ENCODE results near the gene SLC9A6. TPM values are rescaled to one million over a fixed set of nuclear protein-coding genes. Genes with fewer than 3 reads are reported as not detected.
A peak's percentile ranks its signal among the peaks of the same experiment; 100 is the strongest.

Gene SLC9A6
- total and polyA plus RNA-seq, 2 donors (not counting 3 experiments of a cell fraction or from before 2014, with no cell fraction given): 8.1 to 15.5 TPM

DNA sequence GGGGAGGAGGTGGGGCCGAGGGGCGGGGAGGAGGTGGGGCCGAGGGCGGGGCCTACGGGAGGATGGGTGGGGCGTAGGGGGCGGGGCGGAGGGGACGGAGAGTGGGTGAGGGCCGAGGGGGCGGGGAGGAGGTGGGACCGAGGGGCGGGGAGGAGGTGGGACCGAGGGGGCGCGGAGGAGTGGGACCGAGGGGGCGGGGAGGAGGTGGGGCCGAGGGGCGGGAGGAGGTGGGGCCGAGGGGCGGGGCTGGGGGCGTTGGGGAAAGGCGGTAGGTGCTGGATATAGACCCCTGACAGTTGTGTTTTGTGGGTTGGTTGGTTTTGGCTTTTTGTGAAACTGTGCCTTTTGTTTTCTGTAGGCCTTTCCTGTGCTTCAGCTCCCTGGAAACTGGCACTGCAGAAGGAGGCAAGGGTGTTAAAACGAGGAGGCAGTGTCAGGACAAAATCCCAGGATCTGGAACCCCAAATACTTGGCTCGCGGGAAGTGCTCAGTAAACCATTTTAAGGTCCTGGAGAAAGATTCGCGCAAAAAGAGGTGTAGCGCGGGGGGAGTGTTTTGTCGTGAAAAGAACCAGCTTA, 10.9 kb upstream of the SLC9A6 start:
- intact Hi-C loops (cut with micrococcal nuclease) (no loop called here), dilution Hi-C loops (cut with MboI; ENCODE audit: extremely low pct_ligation_motif_present, low sequenced_read_pairs) (no loop called here)
- H3K9me3 ChIP-seq (replicated peaks; ENCODE audit: control insufficient read depth, insufficient read depth, low read length): no peaks in the 10 kb centered on the region
- peak; percentile 18 for DNase-seq (ENCODE audit: low read depth, low spot score)
- H3K4me2 ChIP-seq (ENCODE audit: insufficient read depth, low read length): peak overlapping the region; percentile 47
- no peak overlapping the region for H3K27ac ChIP-seq (ENCODE audit: insufficient read depth, low read depth, low read length)
- peaks cover 10% of the 10 kb centered on the region for H3K4me1 ChIP-seq (ENCODE audit: control insufficient read depth, extremely low read depth, insufficient read depth, low read length)
- POLR2A ChIA-PET: interaction anchor here (1.5 kb wide), 1 partner anchor 15 kb away, joined by 3 read pairs; no protein-coding TSS in a partner anchor
- H3K27me3 ChIP-seq (ENCODE audit: control insufficient read depth in 2 of 2, insufficient read depth in 2 of 2, low read length in 2 of 2): no peaks in the 10 kb centered on the region
- H3K9me1 ChIP-seq (replicated peaks; ENCODE audit: control insufficient read depth, extremely low read depth, insufficient read depth, low read length): no peaks in the 10 kb centered on the region
- FAIRE-seq: no peak
- peak overlapping the region; percentile 9 for H3K9ac ChIP-seq (replicated peaks; ENCODE audit: extremely low read depth, insufficient read depth, low read length)
- no TSS peak for BruUV-seq (replicated peaks)
- H3K36me3 ChIP-seq (ENCODE audit: control insufficient read depth in 2 of 2, extremely low read depth in 1 of 2, insufficient read depth in 2 of 2, low read length in 2 of 2): no peaks in the 10 kb centered on the region
- TF ChIP-seq POLR2A (IDR thresholded peaks at IDR 0.05; ENCODE audit: low read depth, low read length) (no peak), EZH2 (IDR thresholded peaks at IDR 0.05; ENCODE audit: borderline replicate concordance, low read depth, low read length, severe bottlenecking) (no peak), GATA2 (IDR thresholded peaks at IDR 0.05; ENCODE audit: insufficient read depth, insufficient read length, low read depth, low read length) (no peak), POLR2AphosphoS5 (IDR thresholded peaks at IDR 0.05; ENCODE audit: insufficient read depth, low read depth, low read length) (no peak), FOS (IDR thresholded peaks at IDR 0.05; ENCODE audit: borderline replicate concordance, insufficient read depth, low read length) (no peak), MYC (IDR thresholded peaks at IDR 0.05; ENCODE audit: low read depth, low read length) (no peak)
- TF ChIP-seq, protein P1, sequence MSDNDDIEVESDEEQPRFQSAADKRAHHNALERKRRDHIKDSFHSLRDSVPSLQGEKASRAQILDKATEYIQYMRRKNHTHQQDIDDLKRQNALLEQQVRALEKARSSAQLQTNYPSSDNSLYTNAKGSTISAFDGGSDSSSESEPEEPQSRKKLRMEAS (IDR thresholded peaks at IDR 0.05; ENCODE audit: insufficient read depth, insufficient read length): no peak
- TF ChIP-seq, protein P2, sequence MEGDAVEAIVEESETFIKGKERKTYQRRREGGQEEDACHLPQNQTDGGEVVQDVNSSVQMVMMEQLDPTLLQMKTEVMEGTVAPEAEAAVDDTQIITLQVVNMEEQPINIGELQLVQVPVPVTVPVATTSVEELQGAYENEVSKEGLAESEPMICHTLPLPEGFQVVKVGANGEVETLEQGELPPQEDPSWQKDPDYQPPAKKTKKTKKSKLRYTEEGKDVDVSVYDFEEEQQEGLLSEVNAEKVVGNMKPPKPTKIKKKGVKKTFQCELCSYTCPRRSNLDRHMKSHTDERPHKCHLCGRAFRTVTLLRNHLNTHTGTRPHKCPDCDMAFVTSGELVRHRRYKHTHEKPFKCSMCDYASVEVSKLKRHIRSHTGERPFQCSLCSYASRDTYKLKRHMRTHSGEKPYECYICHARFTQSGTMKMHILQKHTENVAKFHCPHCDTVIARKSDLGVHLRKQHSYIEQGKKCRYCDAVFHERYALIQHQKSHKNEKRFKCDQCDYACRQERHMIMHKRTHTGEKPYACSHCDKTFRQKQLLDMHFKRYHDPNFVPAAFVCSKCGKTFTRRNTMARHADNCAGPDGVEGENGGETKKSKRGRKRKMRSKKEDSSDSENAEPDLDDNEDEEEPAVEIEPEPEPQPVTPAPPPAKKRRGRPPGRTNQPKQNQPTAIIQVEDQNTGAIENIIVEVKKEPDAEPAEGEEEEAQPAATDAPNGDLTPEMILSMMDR (IDR thresholded peaks at IDR 0.05; ENCODE audit: extremely low read depth in 1 of 2, insufficient read depth in 1 of 2, low read depth in 1 of 2, low read length in 2 of 2): no peak
- CTCF ChIA-PET: interaction anchor here (1.1 to 1.6 kb wide), 2 partner anchors 10 to 54 kb away, joined by 3 read pairs; partner anchors contain the start of gene SLC9A6
- H2AFZ ChIP-seq (ENCODE audit: low read depth, low read length): peak overlapping the region; percentile 54
- peak overlapping the region in 2 of 3 experiments; percentile 22 to 32 for H3K4me3 ChIP-seq (replicated peaks in 1 of 3; ENCODE audit: insufficient read depth in 1 of 3, low read depth in 1 of 3, low read length in 3 of 3)
- no peaks in the 10 kb centered on the region for H4K20me1 ChIP-seq (replicated peaks; ENCODE audit: control insufficient read depth, extremely low read depth, insufficient read depth, low read length)
- peaks cover 25% of the 10 kb centered on the region for H3K79me2 ChIP-seq (ENCODE audit: control insufficient read depth, insufficient read depth, low read length)

Measured in endothelial cell of umbilical vein (primary cell).